ENCODE measurements around the gene MLLT11.

DNA sequence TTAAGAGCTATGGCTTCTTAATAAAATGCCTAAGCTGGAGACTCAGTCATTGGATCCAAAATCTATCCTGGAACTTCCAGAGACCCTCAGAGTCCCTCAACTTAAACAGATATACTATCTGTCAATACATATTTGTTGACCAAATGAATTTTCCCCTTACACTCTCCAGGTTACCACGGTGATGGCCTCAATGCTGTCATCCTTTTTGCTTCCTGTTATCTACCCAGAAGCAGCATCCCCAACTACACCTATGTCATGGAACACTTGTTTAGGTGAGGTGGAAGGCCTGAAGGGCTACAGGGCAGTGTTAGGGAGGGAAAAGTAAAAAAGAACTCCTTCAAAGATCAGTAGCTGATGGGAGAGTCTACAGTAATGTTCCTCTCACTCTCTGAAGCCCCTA, 17.0 kb upstream of the MLLT11 start:
- TF ChIP-seq TEAD4 (IDR thresholded peaks at IDR 0.05) (no peak), EP300 (IDR thresholded peaks at IDR 0.05; ENCODE audit: borderline replicate concordance) (no peak), TAF1 (IDR thresholded peaks at IDR 0.05; ENCODE audit: low read depth) (no peak), TCF12 (IDR thresholded peaks at IDR 0.05; ENCODE audit: low read depth) (no peak), MAX (IDR thresholded peaks at IDR 0.05) (no peak), CEBPB (IDR thresholded peaks at IDR 0.05) (no peak), NFIC (IDR thresholded peaks at IDR 0.05) (no peak), YY1 (IDR thresholded peaks at IDR 0.05; ENCODE audit: low read depth) (no peak), FOXM1 (IDR thresholded peaks at IDR 0.05; ENCODE audit: borderline replicate concordance, low read depth) (no peak)
- TF ChIP-seq, protein P1, sequence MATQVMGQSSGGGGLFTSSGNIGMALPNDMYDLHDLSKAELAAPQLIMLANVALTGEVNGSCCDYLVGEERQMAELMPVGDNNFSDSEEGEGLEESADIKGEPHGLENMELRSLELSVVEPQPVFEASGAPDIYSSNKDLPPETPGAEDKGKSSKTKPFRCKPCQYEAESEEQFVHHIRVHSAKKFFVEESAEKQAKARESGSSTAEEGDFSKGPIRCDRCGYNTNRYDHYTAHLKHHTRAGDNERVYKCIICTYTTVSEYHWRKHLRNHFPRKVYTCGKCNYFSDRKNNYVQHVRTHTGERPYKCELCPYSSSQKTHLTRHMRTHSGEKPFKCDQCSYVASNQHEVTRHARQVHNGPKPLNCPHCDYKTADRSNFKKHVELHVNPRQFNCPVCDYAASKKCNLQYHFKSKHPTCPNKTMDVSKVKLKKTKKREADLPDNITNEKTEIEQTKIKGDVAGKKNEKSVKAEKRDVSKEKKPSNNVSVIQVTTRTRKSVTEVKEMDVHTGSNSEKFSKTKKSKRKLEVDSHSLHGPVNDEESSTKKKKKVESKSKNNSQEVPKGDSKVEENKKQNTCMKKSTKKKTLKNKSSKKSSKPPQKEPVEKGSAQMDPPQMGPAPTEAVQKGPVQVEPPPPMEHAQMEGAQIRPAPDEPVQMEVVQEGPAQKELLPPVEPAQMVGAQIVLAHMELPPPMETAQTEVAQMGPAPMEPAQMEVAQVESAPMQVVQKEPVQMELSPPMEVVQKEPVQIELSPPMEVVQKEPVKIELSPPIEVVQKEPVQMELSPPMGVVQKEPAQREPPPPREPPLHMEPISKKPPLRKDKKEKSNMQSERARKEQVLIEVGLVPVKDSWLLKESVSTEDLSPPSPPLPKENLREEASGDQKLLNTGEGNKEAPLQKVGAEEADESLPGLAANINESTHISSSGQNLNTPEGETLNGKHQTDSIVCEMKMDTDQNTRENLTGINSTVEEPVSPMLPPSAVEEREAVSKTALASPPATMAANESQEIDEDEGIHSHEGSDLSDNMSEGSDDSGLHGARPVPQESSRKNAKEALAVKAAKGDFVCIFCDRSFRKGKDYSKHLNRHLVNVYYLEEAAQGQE (IDR thresholded peaks at IDR 0.05; ENCODE audit: low read depth) = no peak
